CD8-positive, alpha-beta memory T cell (primary cell): ENCODE results near the gene GATA1. TPM values are rescaled to one million over a fixed set of nuclear protein-coding genes. Genes with fewer than 3 reads are reported as not detected.

Experiments used
- CTCF ChIA-PET: fragments of 350-600 bp; sonication (Branson Sonifier 250); formaldehyde crosslinking; loops from one replicate; lab custom pipeline; 2021; ENCODE audit warnings: antibody characterized with exemption; lab: Charles Lee
- POLR2A ChIA-PET: fragments of 350-600 bp; sonication (Branson Sonifier 250); formaldehyde crosslinking; loops from one replicate; lab custom pipeline; 2021; ENCODE audit warnings: antibody characterized with exemption; lab: Charles Lee
- DNase-seq, 5 donors: peaks; one replicate each; pipeline versions ENCODE4 v3.0.0 to v3.0.0-alpha.2; 2020 to 2022; ENCODE audit warnings: mixed read lengths in 1 of 5
- H3K27ac ChIP-seq: one replicate; pipeline ENCODE4 v1.7.0; 2013; ENCODE audit warnings: low read depth, mild to moderate bottlenecking, low read length, moderate library complexity
- H3K27me3 ChIP-seq: 2 replicates; pipeline ENCODE4 v1.7.0; 2013; ENCODE audit warnings: low read length, mild to moderate bottlenecking; ENCODE audit not compliant: insufficient read depth, poor library complexity, severe bottlenecking
- H3K36me3 ChIP-seq: 2 replicates; pipeline ENCODE4 v1.7.0; 2013; ENCODE audit warnings: mild to moderate bottlenecking, low read length, moderate library complexity; ENCODE audit not compliant: insufficient read depth
- H3K4me1 ChIP-seq: 2 replicates; pipeline ENCODE4 v1.7.0; 2013; ENCODE audit warnings: mild to moderate bottlenecking, low read length, moderate library complexity; ENCODE audit not compliant: insufficient read depth
- H3K4me3 ChIP-seq: 2 replicates; pipeline ENCODE4 v1.7.0; 2013; ENCODE audit warnings: mild to moderate bottlenecking, low read length
- H3K9me3 ChIP-seq: 2 replicates; pipeline ENCODE4 v1.7.0; 2013; ENCODE audit warnings: mild to moderate bottlenecking, low read length
- H3K27ac Mint-ChIP-seq, 8 donors: one replicate each; pipeline ENCODE4 v1.8.0; 2020 to 2021; ENCODE audit warnings: mixed read lengths in 8 of 8, mild to moderate bottlenecking in 6 of 8, inconsistent platforms in 3 of 8, moderate library complexity in 3 of 8
- H3K27me3 Mint-ChIP-seq, 2 donors: one replicate each; pipeline ENCODE4 v1.8.0; 2020 to 2021; ENCODE audit warnings: mixed read lengths in 2 of 2, mild to moderate bottlenecking in 1 of 2, moderate library complexity in 1 of 2
- H3K36me3 Mint-ChIP-seq, 3 donors: one replicate each; pipeline ENCODE4 v1.8.0; 2020 to 2021; ENCODE audit warnings: mixed read lengths in 3 of 3, inconsistent platforms in 1 of 3, mild to moderate bottlenecking in 1 of 3
- H3K4me1 Mint-ChIP-seq, 3 donors: one replicate each; pipeline ENCODE4 v1.8.0; 2020 to 2021; ENCODE audit warnings: mixed read lengths in 3 of 3, inconsistent platforms in 1 of 3, mild to moderate bottlenecking in 1 of 3
- H3K4me3 Mint-ChIP-seq, 7 donors: one replicate each; pipeline ENCODE4 v1.8.0; 2020 to 2021; ENCODE audit warnings: mixed read lengths in 7 of 7, mild to moderate bottlenecking in 6 of 7, moderate library complexity in 4 of 7, inconsistent platforms in 2 of 7
- H3K9me3 Mint-ChIP-seq, 5 donors: one replicate each; pipeline ENCODE4 v1.8.0; 2020 to 2022; ENCODE audit warnings: mixed read lengths in 5 of 5, mild to moderate bottlenecking in 3 of 5, moderate library complexity in 2 of 5, inconsistent platforms in 1 of 5
- polyA plus RNA-seq: library from polyadenylated mRNA; unstranded; fragments of 300-500 nt; fragmentation: Illumina TruSeq; gene quantifications from one replicate; pipeline ENCODE4 v1.2.3, GENCODE V29; 2021
- total RNA-seq, 2 experiments: library from RNA; stranded (reverse); gene quantifications; one replicate each; pipeline ENCODE4 v1.2.3, GENCODE V29; 2021

GATA1 gene
- total and polyA plus RNA-seq, 3 experiments from 2014 or later, result not detected

GRCh38 chrX:48785540-48786214, 713 bp upstream of the GATA1 start:
- H3K4me3 ChIP-seq, result no peak overlapping the region
- ChIA-PET CTCF (no interaction called here), POLR2A (no interaction called here)
- H3K36me3 Mint-ChIP-seq, result no peaks in the 10 kb centered on the region
- peaks cover 0 to 4% of the 10 kb centered on the region in 2 donors for H3K27me3 Mint-ChIP-seq
- peak overlapping the region; percentile 51 for H3K27ac ChIP-seq
- H3K27me3 ChIP-seq, result no peaks in the 10 kb centered on the region
- no peaks in the 10 kb centered on the region for H3K4me1 ChIP-seq
- H3K9me3 Mint-ChIP-seq, result peaks cover 0 to 2% (median 0%) of the 10 kb centered on the region in 5 donors
- no peak overlapping the region for H3K27ac Mint-ChIP-seq
- H3K9me3 ChIP-seq, result no peaks in the 10 kb centered on the region
- DNase-seq, result no peak
- H3K36me3 ChIP-seq, result no peaks in the 10 kb centered on the region
- H3K4me3 Mint-ChIP-seq, result no peak overlapping the region
- H3K4me1 Mint-ChIP-seq, result peaks cover 7 to 13% (median 9%) of the 10 kb centered on the region in 3 donors

GRCh38 chrX:48786825-48787504, 575 bp downstream of the GATA1 start:
- CTCF ChIA-PET, result no interaction called here
- Histone ChIP-seq H3K36me3 (no peaks in the 10 kb centered on the region), H3K9me3 (no peaks in the 10 kb centered on the region), H3K27ac (peak overlapping the region; percentile 77), H3K4me3 (no peak overlapping the region), H3K4me1 (no peaks in the 10 kb centered on the region), H3K27me3 (no peaks in the 10 kb centered on the region)
- POLR2A ChIA-PET, result no interaction called here
- no peak overlapping the region for H3K4me3 Mint-ChIP-seq
- H3K36me3 Mint-ChIP-seq, result no peaks in the 10 kb centered on the region
- H3K27ac Mint-ChIP-seq, result peak overlapping the region in 1 of 8 donors; percentile 70
- H3K4me1 Mint-ChIP-seq, result peaks cover 7 to 13% (median 9%) of the 10 kb centered on the region in 3 donors
- DNase-seq, result no peak
- peaks cover 0 to 2% (median 0%) of the 10 kb centered on the region in 5 donors for H3K9me3 Mint-ChIP-seq
- H3K27me3 Mint-ChIP-seq, result peaks cover 0 to 5% of the 10 kb centered on the region in 2 donors

- H3K4me1 Mint-ChIP-seq, result peaks cover 7 to 13% (median 9%) of the 10 kb centered on the region in 3 donors
- H3K27ac ChIP-seq, result peak overlapping the region; percentile 77
- no peaks in the 10 kb centered on the region for H3K36me3 ChIP-seq
- no peaks in the 10 kb centered on the region for H3K4me1 ChIP-seq
- CTCF ChIA-PET, result no interaction called here
- H3K27ac Mint-ChIP-seq, result peak overlapping the region in 2 of 8 donors; percentile 19 to 55
- no peak for DNase-seq
- peaks cover 0 to 5% of the 10 kb centered on the region in 2 donors for H3K27me3 Mint-ChIP-seq
- no peaks in the 10 kb centered on the region for H3K36me3 Mint-ChIP-seq
- peaks cover 0 to 2% (median 0%) of the 10 kb centered on the region in 5 donors for H3K9me3 Mint-ChIP-seq
- H3K4me3 Mint-ChIP-seq, result no peak overlapping the region
- POLR2A ChIA-PET, result no interaction called here
- H3K9me3 ChIP-seq, result no peaks in the 10 kb centered on the region
- no peaks in the 10 kb centered on the region for H3K27me3 ChIP-seq
- H3K4me3 ChIP-seq, result no peak overlapping the region
These were observed 1.4 kb downstream of the GATA1 start for GRCh38 chrX:48787505-48788443.

- peaks cover 0 to 6% of the 10 kb centered on the region in 2 donors for H3K27me3 Mint-ChIP-seq
- peaks cover 7 to 13% (median 9%) of the 10 kb centered on the region in 3 donors for H3K4me1 Mint-ChIP-seq
- H3K27ac ChIP-seq, result peak overlapping the region; percentile 77
- no peaks in the 10 kb centered on the region for H3K27me3 ChIP-seq
- H3K27ac Mint-ChIP-seq, result peak overlapping the region in 3 of 8 donors; percentile 17 to 62 (median 33)
- no peaks in the 10 kb centered on the region for H3K4me1 ChIP-seq
- H3K4me3 ChIP-seq, result no peak overlapping the region
- no peaks in the 10 kb centered on the region for H3K36me3 ChIP-seq
- no peaks in the 10 kb centered on the region for H3K9me3 ChIP-seq
- peak overlapping the region in 1 of 7 donors; percentile 33 for H3K4me3 Mint-ChIP-seq
- ChIA-PET POLR2A (no interaction called here), CTCF (no interaction called here)
- no peaks in the 10 kb centered on the region for H3K36me3 Mint-ChIP-seq
- H3K9me3 Mint-ChIP-seq, result peaks cover 0 to 2% (median 0%) of the 10 kb centered on the region in 5 donors
- DNase-seq, result no peak
These were observed 3.2 kb downstream of the GATA1 start for GRCh38 chrX:48789366-48790220.

- no peaks in the 10 kb centered on the region for H3K36me3 ChIP-seq
- H3K27ac Mint-ChIP-seq, result no peak overlapping the region
- H3K9me3 ChIP-seq, result no peaks in the 10 kb centered on the region
- ChIA-PET CTCF (no interaction called here), POLR2A (no interaction called here)
- peaks cover 0 to 2% (median 0%) of the 10 kb centered on the region in 5 donors for H3K9me3 Mint-ChIP-seq
- H3K27me3 Mint-ChIP-seq, result peaks cover 0 to 8% of the 10 kb centered on the region in 2 donors
- no peaks in the 10 kb centered on the region for H3K36me3 Mint-ChIP-seq
- H3K27ac ChIP-seq, result peak overlapping the region; percentile 6
- no peak for DNase-seq
- no peaks in the 10 kb centered on the region for H3K4me1 ChIP-seq
- no peak overlapping the region for H3K4me3 Mint-ChIP-seq
- H3K4me1 Mint-ChIP-seq, result peaks cover 7 to 13% (median 9%) of the 10 kb centered on the region in 3 donors
- H3K4me3 ChIP-seq, result no peak overlapping the region
- H3K27me3 ChIP-seq, result no peaks in the 10 kb centered on the region
These were observed 4.1 kb downstream of the GATA1 start for GRCh38 chrX:48790477-48790876.

GRCh38 chrX:48791063-48791820, 4.9 kb downstream of the GATA1 start:
- Histone ChIP-seq H3K9me3 (no peaks in the 10 kb centered on the region), H3K4me3 (no peak overlapping the region), H3K4me1 (no peaks in the 10 kb centered on the region), H3K27me3 (no peaks in the 10 kb centered on the region), H3K27ac (no peak overlapping the region), H3K36me3 (no peaks in the 10 kb centered on the region)
- ChIA-PET POLR2A (no interaction called here), CTCF (no interaction called here)
- Mint-ChIP-seq H3K27me3 (peaks cover 0 to 9% of the 10 kb centered on the region in 2 donors), H3K36me3 (no peaks in the 10 kb centered on the region), H3K9me3 (peaks cover 0 to 2% (median 0%) of the 10 kb centered on the region in 5 donors), H3K4me3 (no peak overlapping the region), H3K4me1 (peaks cover 7 to 13% (median 9%) of the 10 kb centered on the region in 3 donors), H3K27ac (no peak overlapping the region)
- no peak for DNase-seq

- Mint-ChIP-seq H3K36me3 (no peaks in the 10 kb centered on the region), H3K27me3 (peaks cover 0 to 11% of the 10 kb centered on the region in 2 donors), H3K27ac (no peak overlapping the region), H3K4me1 (peaks cover 7 to 13% (median 9%) of the 10 kb centered on the region in 3 donors), H3K9me3 (no peaks in the 10 kb centered on the region), H3K4me3 (no peak overlapping the region)
- H3K27me3 ChIP-seq, result no peaks in the 10 kb centered on the region
- H3K9me3 ChIP-seq, result no peaks in the 10 kb centered on the region
- H3K27ac ChIP-seq, result no peak overlapping the region
- H3K4me3 ChIP-seq, result no peak overlapping the region
- ChIA-PET CTCF (no interaction called here), POLR2A (no interaction called here)
- no peaks in the 10 kb centered on the region for H3K36me3 ChIP-seq
- no peak for DNase-seq
- H3K4me1 ChIP-seq, result no peaks in the 10 kb centered on the region
These were observed 5.8 kb downstream of the GATA1 start for GRCh38 chrX:48792219-48792618.
